Tibial nerve (tissue), 3 donors: ENCODE data around the gene SFMBT1.

Experiments used
- EP300 ChIP-seq, 2 donors: sonication (generic); formaldehyde crosslinking; IDR thresholded peaks; one replicate each; pipeline ENCODE4 v1.6.1; 2017; ENCODE audit warnings: antibody characterized with exemption in 2 of 2, mild to moderate bottlenecking in 1 of 2
- POLR2A ChIP-seq, 2 donors: fragments of 450-650 bp; IDR thresholded peaks; one replicate each; pipeline ENCODE4 v1.6.1; 2017; ENCODE audit warnings: antibody characterized with exemption in 2 of 2, mild to moderate bottlenecking in 2 of 2, moderate library complexity in 2 of 2

- TF ChIP-seq POLR2A (IDR thresholded peaks at IDR 0.05) = no peak
- TF ChIP-seq EP300 (IDR thresholded peaks at IDR 0.05) = no peak
Measured at GRCh38 chr3:53074761-53075742, 29.2 kb upstream of the SFMBT1 start.
